ENCODE measurements around the gene SHC3. TPM values are rescaled to one million over a fixed set of nuclear protein-coding genes. Genes with fewer than 3 reads are reported as not detected.

The SHC3 gene
- total RNA-seq, 1 donor from 2014 or later, result 0.10 TPM

GRCh38 chr9:88991066-88992034 is 187.3 kb downstream of the SHC3 start, which contains the start of gene S1PR3:
S1PR3 (plus strand) TSS chr9:88991468; CDS start chr9:89001201, 9,733 bp downstream.
- peak; percentile 63 for ATAC-seq
- peak; percentile 53 for DNase-seq (ENCODE audit: low spot score)

GRCh38 chr9:88990729-88991065 is 187.9 kb downstream of the SHC3 start:
- DNase-seq (ENCODE audit: low spot score) (no peak), ATAC-seq (no peak)

- DNase-seq (ENCODE audit: low spot score) (no peak), ATAC-seq (no peak)
Measured at GRCh38 chr9:88990041-88990728, 188.4 kb downstream of the SHC3 start.

GRCh38 chr9:88988796-88989641 is 189.6 kb downstream of the SHC3 start:
- DNase-seq (ENCODE audit: low spot score) (no peak), ATAC-seq (no peak)

DNA sequence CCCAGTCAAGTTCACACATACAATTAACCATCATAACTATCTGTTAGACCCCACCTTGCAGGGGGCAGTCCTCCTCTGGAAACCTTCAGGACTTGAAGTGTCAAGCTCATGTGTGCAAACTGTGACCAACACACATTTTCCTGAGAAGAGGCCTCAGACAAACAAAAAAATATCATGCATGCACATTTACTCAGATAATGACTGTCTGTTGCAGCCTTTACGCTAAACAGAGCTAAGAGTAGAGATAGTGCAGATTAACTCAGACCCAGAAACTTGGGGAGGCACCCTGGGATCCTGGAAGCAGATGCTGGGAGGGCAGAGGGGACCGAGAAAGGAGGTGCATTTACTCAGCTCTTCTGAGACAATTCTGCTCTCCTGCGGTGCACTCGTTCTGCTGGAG is 191.0 kb downstream of the SHC3 start:
- ATAC-seq (no peak), DNase-seq (ENCODE audit: low spot score) (no peak)

GRCh38 chr9:88986776-88987175 is 191.8 kb downstream of the SHC3 start:
- no peak for DNase-seq (ENCODE audit: low spot score)
- ATAC-seq, result no peak

GRCh38 chr9:88985616-88986015 is 193.0 kb downstream of the SHC3 start:
- no peak for DNase-seq (ENCODE audit: low spot score)
- no peak for ATAC-seq

DNA sequence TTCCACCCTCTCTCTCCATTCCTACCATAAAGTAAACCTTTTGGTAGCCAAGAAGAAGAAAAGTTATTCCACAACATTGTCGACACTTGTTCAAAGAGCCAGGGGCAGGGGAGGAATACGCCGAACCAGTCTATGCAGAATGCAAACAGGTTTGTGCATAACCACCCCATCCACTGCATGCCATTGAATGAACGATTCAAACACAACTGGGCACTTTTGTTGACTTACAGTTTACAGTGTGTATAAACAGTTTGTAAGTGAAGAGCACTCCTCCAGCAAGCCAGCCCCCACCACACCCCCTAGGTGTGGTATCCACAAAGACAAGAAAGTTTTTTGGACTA is 194.1 kb downstream of the SHC3 start:
- DNase-seq (ENCODE audit: low spot score) (no peak), ATAC-seq (no peak)

- ATAC-seq (no peak), DNase-seq (ENCODE audit: low spot score) (no peak)
Measured at GRCh38 chr9:88983865-88984542, 194.6 kb downstream of the SHC3 start.

DNA sequence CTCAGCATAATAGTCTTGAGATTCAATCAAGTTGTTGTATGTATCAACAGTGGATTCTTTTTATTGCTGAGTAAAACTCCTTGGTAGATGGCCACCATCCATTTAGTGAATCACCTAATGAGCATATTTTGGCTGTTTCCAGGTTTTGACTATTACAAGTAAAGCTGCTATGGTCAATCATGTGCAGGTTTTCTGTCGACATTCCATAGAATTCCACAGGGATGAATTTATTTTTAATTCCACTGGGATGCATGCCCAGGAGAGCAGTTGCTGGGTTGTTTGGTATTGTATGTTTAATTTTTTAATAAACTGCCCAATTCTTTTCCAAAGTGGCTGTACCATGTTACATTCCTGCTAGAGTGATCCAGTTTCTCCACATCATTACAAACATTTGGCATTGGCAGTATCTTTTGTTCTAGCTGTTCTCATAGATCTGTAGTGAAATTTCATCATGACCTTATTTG is 197.8 kb downstream of the SHC3 start:
- ATAC-seq, result no peak
- DNase-seq (ENCODE audit: low spot score), result no peak

DNA sequence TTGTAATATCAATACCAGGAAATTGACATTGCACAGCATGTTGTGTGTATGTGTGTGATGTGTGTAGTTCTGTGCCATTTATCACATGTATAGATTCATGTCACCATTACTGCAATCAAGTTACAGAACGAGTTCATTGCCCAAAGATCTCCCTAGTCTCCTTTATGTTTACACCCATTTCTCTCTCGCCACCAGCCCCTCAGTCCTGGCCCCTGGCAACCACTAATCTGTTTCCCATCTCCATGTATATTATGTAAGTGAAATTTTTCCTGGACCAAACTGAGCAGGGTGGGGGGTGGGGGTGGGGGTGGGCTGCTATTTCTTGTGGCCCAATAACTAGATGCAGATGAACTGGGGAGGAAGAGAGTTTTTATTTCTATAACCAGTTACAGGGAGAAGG is 198.8 kb downstream of the SHC3 start:
- DNase-seq (ENCODE audit: low spot score) (no peak), ATAC-seq (no peak)

- DNase-seq (ENCODE audit: low spot score) (no peak), ATAC-seq (no peak)
Measured at GRCh38 chr9:88979021-88979420, 199.6 kb downstream of the SHC3 start.

DNA sequence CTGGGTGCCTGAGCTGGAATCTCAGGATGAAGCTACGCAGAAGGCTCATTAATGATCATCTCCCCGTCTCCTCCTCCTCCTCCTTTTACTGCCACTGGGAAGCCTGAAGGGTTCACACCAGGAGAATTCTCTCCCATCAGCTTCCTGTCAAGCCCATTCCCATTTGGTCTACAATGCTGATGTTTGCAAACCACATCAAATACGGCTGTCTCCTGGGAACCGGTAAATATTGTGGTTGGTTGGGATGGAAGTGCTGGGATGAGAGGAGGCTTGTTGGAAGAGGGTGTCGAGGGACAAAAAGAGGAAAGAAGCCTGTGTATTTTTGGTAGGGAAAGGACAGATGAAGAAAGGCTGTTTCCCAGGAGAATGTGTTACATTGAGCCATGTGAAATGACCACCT is 200.6 kb downstream of the SHC3 start:
- DNase-seq (ENCODE audit: low spot score) (no peak), ATAC-seq (no peak)

- DNase-seq (ENCODE audit: low spot score), result peak; percentile 1
- ATAC-seq, result no peak
Measured at GRCh38 chr9:88976890-88977257, 201.7 kb downstream of the SHC3 start.

- DNase-seq (ENCODE audit: low spot score) (peak; percentile 22), ATAC-seq (no peak)
Measured at GRCh38 chr9:88975966-88976889, 202.4 kb downstream of the SHC3 start.

GRCh38 chr9:88974641-88975040 is 204.0 kb downstream of the SHC3 start:
- ATAC-seq (no peak), DNase-seq (ENCODE audit: low spot score) (peak; percentile 28)

- ATAC-seq, result no peak
- no peak for DNase-seq (ENCODE audit: low spot score)
Measured at GRCh38 chr9:88973281-88974045, 205.2 kb downstream of the SHC3 start.

- ATAC-seq, result no peak
Measured at GRCh38 chr9:88972401-88972800, 206.2 kb downstream of the SHC3 start.

More at GRCh38 chr9:88972401-88972800, 206.2 kb downstream of the SHC3 start:
- DNase-seq (ENCODE audit: low spot score), result no peak
